GM06990 (cell line): ENCODE data around the gene MPIG6B.

Experiments used
- DNase-seq: peaks from one replicate; pipeline ENCODE4 v3.0.0-alpha.2; 2011; ENCODE audit not compliant: insufficient read length; ENCODE audit errors: extremely low read depth
- H3K27me3 ChIP-seq: replicated peaks from 2 replicates; pipeline ENCODE4 v1.6.0; 2011; ENCODE audit warnings: low read length; ENCODE audit not compliant: control insufficient read depth, insufficient read depth
- H3K36me3 ChIP-seq: 2 replicates; pipeline ENCODE4 v1.5.1; 2011; ENCODE audit warnings: low read length; ENCODE audit not compliant: control insufficient read depth, insufficient read depth
- H3K4me3 ChIP-seq: replicated peaks from 2 replicates; pipeline ENCODE4 v1.5.1; 2011; ENCODE audit warnings: low read depth, mild to moderate bottlenecking, control low read depth, low read length
- CTCF ChIP-seq: IDR thresholded peaks from 2 replicates; pipeline ENCODE4 v1.5.1; 2011; ENCODE audit warnings: low read length, control low read depth, mild to moderate bottlenecking, inconsistent platforms; ENCODE audit not compliant: insufficient read depth, poor library complexity, severe bottlenecking

The MPIG6B gene

DNA sequence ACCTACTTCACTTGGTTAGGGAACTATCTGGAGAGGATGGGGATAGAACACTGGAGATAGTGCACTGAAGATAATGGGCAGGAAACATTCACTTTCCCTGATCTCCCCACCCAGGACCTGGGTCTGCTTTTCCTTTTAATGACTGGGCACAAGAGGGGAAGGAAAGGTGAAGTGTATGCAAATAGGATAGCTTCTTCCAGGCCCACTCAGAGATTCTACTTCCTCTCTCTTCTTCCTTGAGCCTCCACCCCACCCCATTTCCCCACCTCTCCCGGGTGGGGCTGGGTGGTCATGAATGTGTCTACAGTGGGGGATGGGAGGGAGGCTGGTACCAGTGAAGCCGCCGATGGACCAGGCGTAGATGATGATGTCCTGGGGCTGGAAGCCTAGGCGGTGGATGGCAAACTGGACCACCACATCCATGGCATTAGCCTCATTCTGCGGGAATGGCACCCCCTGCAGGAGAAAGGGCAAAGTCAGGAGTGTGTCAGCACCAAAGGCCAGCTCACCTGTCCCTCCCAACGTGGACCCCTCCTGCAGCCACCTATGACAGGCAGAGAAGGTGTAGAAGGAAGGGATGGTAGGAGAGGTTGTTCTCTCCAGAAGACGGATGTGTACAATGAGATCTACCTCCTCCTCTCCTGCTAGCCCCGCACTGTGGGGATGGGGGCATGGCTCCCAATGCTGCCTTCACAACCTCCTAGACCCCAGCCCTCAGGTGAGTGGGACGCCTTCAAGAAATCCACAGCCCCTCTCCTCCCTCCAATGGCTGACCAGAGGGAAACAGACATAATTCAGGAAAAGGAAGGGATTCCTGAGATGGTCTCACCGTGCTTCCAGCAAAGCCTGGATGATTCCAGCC, 33.7 kb upstream of the MPIG6B start:
- Histone ChIP-seq H3K4me3 (no peak overlapping the region), H3K36me3 (peaks cover 45% of the 10 kb centered on the region), H3K27me3 (no peaks in the 10 kb centered on the region)
- TF ChIP-seq CTCF = peak; percentile 56
- DNase-seq = no peak

GRCh38 chr6:31690231-31691077, 32.7 kb upstream of the MPIG6B start:
- TF ChIP-seq CTCF = no peak
- Histone ChIP-seq H3K36me3 (peaks cover 45% of the 10 kb centered on the region), H3K27me3 (no peaks in the 10 kb centered on the region), H3K4me3 (no peak overlapping the region)
- DNase-seq = no peak

DNA sequence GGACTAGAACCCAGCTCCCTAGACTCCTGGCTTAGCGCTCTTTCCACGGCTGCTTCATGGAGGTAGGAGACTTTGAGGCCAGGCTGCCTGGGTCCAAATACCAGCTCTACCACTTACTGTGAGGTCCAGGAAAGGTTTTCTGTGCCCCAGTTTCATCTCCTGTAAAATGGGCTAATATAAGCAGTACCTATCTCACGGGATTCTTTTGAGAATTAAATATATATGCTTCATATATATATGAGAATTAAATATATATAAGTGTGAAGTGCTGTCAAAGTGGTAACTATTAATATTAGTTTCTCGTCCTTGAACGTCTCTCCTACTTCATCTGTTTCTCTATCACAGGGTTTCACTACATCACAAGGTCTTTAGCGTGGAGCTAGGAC, 32.1 kb upstream of the MPIG6B start:
- Histone ChIP-seq H3K4me3 (no peak overlapping the region), H3K36me3 (peaks cover 45% of the 10 kb centered on the region), H3K27me3 (no peaks in the 10 kb centered on the region)
- no peak for DNase-seq
- TF ChIP-seq CTCF = no peak

- H3K36me3 ChIP-seq = peaks cover 44% of the 10 kb centered on the region
- no peak for DNase-seq
- no peak for TF ChIP-seq CTCF
Measured at GRCh38 chr6:31691564-31692108, 31.5 kb upstream of the MPIG6B start.

GRCh38 chr6:31692353-31692752, 30.8 kb upstream of the MPIG6B start:
- Histone ChIP-seq H3K27me3 (no peaks in the 10 kb centered on the region), H3K4me3 (no peak overlapping the region), H3K36me3 (peaks cover 44% of the 10 kb centered on the region)
- TF ChIP-seq CTCF = no peak
- no peak for DNase-seq

More at GRCh38 chr6:31691564-31692108, 31.5 kb upstream of the MPIG6B start:
- H3K4me3 ChIP-seq = no peak overlapping the region
- H3K27me3 ChIP-seq = no peaks in the 10 kb centered on the region
